ENCODE data around the gene ADIPOQ. TPM values are rescaled to one million over a fixed set of nuclear protein-coding genes. Genes with fewer than 3 reads are reported as not detected.
"Not testable (repeated sequence)": the region's sequence is repeated elsewhere in the genome, so short reads cannot be mapped to it uniquely, and the experiment has no call there.

ADIPOQ gene
- total RNA-seq, 4 donors from 2014 or later: 0.23 to 34.5 (median 0.57) TPM

GRCh38 chr3:186845756-186846155, 3.2 kb downstream of the ADIPOQ start:
- TF ChIP-seq, protein P1, sequence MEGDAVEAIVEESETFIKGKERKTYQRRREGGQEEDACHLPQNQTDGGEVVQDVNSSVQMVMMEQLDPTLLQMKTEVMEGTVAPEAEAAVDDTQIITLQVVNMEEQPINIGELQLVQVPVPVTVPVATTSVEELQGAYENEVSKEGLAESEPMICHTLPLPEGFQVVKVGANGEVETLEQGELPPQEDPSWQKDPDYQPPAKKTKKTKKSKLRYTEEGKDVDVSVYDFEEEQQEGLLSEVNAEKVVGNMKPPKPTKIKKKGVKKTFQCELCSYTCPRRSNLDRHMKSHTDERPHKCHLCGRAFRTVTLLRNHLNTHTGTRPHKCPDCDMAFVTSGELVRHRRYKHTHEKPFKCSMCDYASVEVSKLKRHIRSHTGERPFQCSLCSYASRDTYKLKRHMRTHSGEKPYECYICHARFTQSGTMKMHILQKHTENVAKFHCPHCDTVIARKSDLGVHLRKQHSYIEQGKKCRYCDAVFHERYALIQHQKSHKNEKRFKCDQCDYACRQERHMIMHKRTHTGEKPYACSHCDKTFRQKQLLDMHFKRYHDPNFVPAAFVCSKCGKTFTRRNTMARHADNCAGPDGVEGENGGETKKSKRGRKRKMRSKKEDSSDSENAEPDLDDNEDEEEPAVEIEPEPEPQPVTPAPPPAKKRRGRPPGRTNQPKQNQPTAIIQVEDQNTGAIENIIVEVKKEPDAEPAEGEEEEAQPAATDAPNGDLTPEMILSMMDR (IDR thresholded peaks at IDR 0.05): no peak
- no peak for TF ChIP-seq POLR2AphosphoS5 (IDR thresholded peaks at IDR 0.05)
- no peak for TF ChIP-seq EP300 (IDR thresholded peaks at IDR 0.05)
- TF ChIP-seq POLR2A (IDR thresholded peaks at IDR 0.05): no peak
- Histone ChIP-seq H3K4me1 (no peaks in the 10 kb centered on the region), H3K27ac (no peak overlapping the region), H3K27me3 (peaks cover 35% of the 10 kb centered on the region), H3K9me3 (no peaks in the 10 kb centered on the region), H3K36me3 (no peaks in the 10 kb centered on the region), H3K4me3 (no peak overlapping the region)
- 60 to 63% methylated on average over 3 to 10 of the region's 10 CpGs for WGBS, 2 donors (ENCODE audit: low coverage in 1 of 2)
- no peak for ATAC-seq

GRCh38 chr3:186847437-186847836, 4.9 kb downstream of the ADIPOQ start:
- 52 to 54% methylated on average over 2 of the region's 2 CpGs for WGBS, 2 donors (ENCODE audit: low coverage in 1 of 2)
- ATAC-seq: no peak
- peaks cover 35% of the 10 kb centered on the region for H3K27me3 ChIP-seq
- H3K36me3 ChIP-seq: no peaks in the 10 kb centered on the region
- no peak overlapping the region for H3K4me3 ChIP-seq
- H3K4me1 ChIP-seq: no peaks in the 10 kb centered on the region
- H3K9me3 ChIP-seq: no peaks in the 10 kb centered on the region
- no peak overlapping the region for H3K27ac ChIP-seq
- TF ChIP-seq, protein P1 (IDR thresholded peaks at IDR 0.05): no peak
- no peak for TF ChIP-seq POLR2A (IDR thresholded peaks at IDR 0.05)
- TF ChIP-seq EP300 (IDR thresholded peaks at IDR 0.05): no peak
- TF ChIP-seq POLR2AphosphoS5 (IDR thresholded peaks at IDR 0.05): no peak

- 0 to 13% methylated on average over 1 of the region's 1 CpG for WGBS, 2 donors (ENCODE audit: low coverage in 1 of 2)
- H3K27ac ChIP-seq: no peak overlapping the region
- no peak overlapping the region for H3K4me3 ChIP-seq
- H3K36me3 ChIP-seq: no peaks in the 10 kb centered on the region
- TF ChIP-seq EP300 (IDR thresholded peaks at IDR 0.05): no peak
- TF ChIP-seq, protein P1 (IDR thresholded peaks at IDR 0.05): peak in 2 of 4 experiments; percentile 11 to 35
- H3K9me3 ChIP-seq: no peaks in the 10 kb centered on the region
- no peak for ATAC-seq
- peaks cover 27% of the 10 kb centered on the region for H3K27me3 ChIP-seq
- H3K4me1 ChIP-seq: no peaks in the 10 kb centered on the region
These were observed 7.0 kb downstream of the ADIPOQ start for GRCh38 chr3:186849374-186849975.

DNA sequence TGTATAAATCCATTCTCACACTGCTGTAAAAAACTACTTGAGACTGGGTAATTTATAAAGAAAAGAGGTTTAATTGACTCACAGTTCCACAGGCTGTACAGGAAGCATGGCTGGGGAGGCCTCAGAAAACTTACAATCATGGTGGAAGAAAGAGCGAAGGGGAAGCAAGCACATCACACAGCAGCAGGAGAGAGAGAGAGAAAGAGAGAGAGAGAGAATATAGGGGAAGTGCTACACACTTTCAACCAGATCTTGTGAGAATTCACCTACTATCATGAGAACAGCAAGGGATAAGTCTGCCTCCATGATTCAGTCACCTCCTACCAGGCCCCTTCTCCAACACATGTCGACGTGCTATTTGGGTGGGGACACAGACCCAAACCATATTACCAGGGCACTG, 9.3 kb downstream of the ADIPOQ start:
- WGBS, 2 donors (ENCODE audit: low coverage in 1 of 2): 81 to 86% methylated on average over 1 to 2 of the region's 3 CpGs
- H3K4me1 ChIP-seq, H3K9me3 ChIP-seq, H3K4me3 ChIP-seq, H3K27me3 ChIP-seq, ATAC-seq, H3K36me3 ChIP-seq, H3K27ac ChIP-seq: not testable (repeated sequence)

GRCh38 chr3:186852994-186853393, 10.5 kb downstream of the ADIPOQ start:
- Histone ChIP-seq H3K4me1 (no peaks in the 10 kb centered on the region), H3K4me3 (no peak overlapping the region), H3K27ac (no peak overlapping the region), H3K27me3 (no peaks in the 10 kb centered on the region), H3K9me3 (no peaks in the 10 kb centered on the region), H3K36me3 (no peaks in the 10 kb centered on the region)
- no peak for ATAC-seq
- WGBS, 2 donors (ENCODE audit: low coverage in 1 of 2): no CpG with 5 or more reads among the region's 6 CpGs
- TF ChIP-seq, protein P1 (IDR thresholded peaks at IDR 0.05): no peak
- TF ChIP-seq POLR2AphosphoS5 (IDR thresholded peaks at IDR 0.05) (no peak), POLR2A (IDR thresholded peaks at IDR 0.05) (no peak), EP300 (IDR thresholded peaks at IDR 0.05) (no peak)
